Fibroblast of the aortic adventitia (primary cell): ENCODE data around the gene HBG1. TPM values are rescaled to one million over a fixed set of nuclear protein-coding genes. Genes with fewer than 3 reads are reported as not detected.

ENCODE experiments used
- DNase-seq: peaks from one replicate; pipeline ENCODE4 v3.0.0-alpha.2; 2010; ENCODE audit warnings: low read depth
- H3K4me3 ChIP-seq: 2 replicates; pipeline ENCODE4 v1.5.1; 2011; ENCODE audit warnings: low read depth, mild to moderate bottlenecking, control low read depth, low read length, moderate library complexity
- CTCF ChIP-seq: IDR thresholded peaks from 2 replicates; pipeline ENCODE4 v1.5.1; 2011; ENCODE audit warnings: mild to moderate bottlenecking, low read length, control low read depth, inconsistent platforms; ENCODE audit not compliant: insufficient read depth
- total RNA-seq: library from RNA; depleted of rRNA; stranded (reverse); fragments of >200 nt; gene quantifications from 2 replicates; pipeline ENCODE4 v1.2.3, GENCODE V29; 2012; ENCODE audit warnings: low replicate concordance

The HBG1 gene
- total RNA-seq, 1 donor, result not detected

- no peak for TF ChIP-seq CTCF
- H3K4me3 ChIP-seq, result no peak overlapping the region
- DNase-seq, result no peak
Observed at GRCh38 chr11:5284637-5285036, 35.0 kb upstream of the HBG1 start.

GRCh38 chr11:5283882-5284281, 34.2 kb upstream of the HBG1 start:
- DNase-seq, result no peak
- TF ChIP-seq CTCF, result no peak
- no peak overlapping the region for H3K4me3 ChIP-seq

- TF ChIP-seq CTCF, result no peak
- no peak overlapping the region for H3K4me3 ChIP-seq
- no peak for DNase-seq
Observed at GRCh38 chr11:5283086-5283485, 33.4 kb upstream of the HBG1 start.

- no peak for DNase-seq
- no peak for TF ChIP-seq CTCF
- no peak overlapping the region for H3K4me3 ChIP-seq
Observed at GRCh38 chr11:5282628-5283027, 33.0 kb upstream of the HBG1 start.

GRCh38 chr11:5281596-5281995, 31.9 kb upstream of the HBG1 start:
- no peak overlapping the region for H3K4me3 ChIP-seq
- no peak for TF ChIP-seq CTCF
- no peak for DNase-seq

GRCh38 chr11:5280582-5281102, 31.0 kb upstream of the HBG1 start:
- TF ChIP-seq CTCF, result no peak
- H3K4me3 ChIP-seq, result no peak overlapping the region
- DNase-seq, result peak; percentile 99

GRCh38 chr11:5279471-5280090, 29.9 kb upstream of the HBG1 start:
- no peak for DNase-seq
- no peak overlapping the region for H3K4me3 ChIP-seq
- no peak for TF ChIP-seq CTCF
